ENCODE data around the gene ZFP42.
"Not testable (repeated sequence)": the region's sequence is repeated elsewhere in the genome, so short reads cannot be mapped to it uniquely, and the experiment has no call there.

ZFP42 gene

GRCh38 chr4:188016754-188017153, 21.2 kb downstream of the ZFP42 start:
- DNase-seq (ENCODE audit: low read depth, low spot score): no peak
- H3K4me3 ChIP-seq (ENCODE audit: low read length): no peak overlapping the region

GRCh38 chr4:188018262-188018661, 22.7 kb downstream of the ZFP42 start:
- H3K4me3 ChIP-seq (ENCODE audit: low read length): no peak overlapping the region

DNA sequence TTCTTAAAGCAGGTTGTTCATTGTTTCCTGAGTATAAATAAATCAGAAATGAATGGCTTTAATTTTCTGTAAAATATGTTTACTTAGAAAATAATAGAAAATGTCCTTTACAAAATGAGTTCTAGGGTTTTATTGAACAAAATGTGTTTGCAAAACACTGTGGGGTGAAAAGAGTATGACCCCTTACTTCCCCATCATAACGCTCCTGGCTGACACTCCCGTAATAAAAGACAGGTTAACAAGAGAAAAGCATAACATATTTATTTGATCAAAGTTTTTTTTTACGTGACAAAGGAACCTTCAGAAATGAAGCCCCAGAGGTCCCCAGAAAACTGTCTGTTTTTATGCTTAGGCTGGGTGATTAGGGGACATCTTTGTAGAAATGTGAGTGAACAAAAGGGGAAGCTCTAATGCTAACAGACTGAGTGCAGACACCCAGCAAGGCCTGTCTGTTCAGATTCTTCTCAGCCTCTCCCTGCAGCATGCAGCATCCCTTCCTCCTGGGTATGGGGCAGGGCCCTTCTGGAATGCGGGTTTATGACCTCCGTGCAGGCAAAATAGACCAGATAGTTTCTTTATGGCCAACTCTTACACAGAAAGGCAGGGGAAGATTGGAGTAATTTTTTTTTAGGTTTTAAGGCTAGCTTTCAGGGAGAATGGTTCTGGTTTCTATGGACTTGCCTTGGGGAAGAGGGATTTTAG, 26.1 kb downstream of the ZFP42 start:
- DNase-seq (ENCODE audit: low read depth, low spot score): no peak
- H3K4me3 ChIP-seq (ENCODE audit: low read length): no peak overlapping the region

More at GRCh38 chr4:188018262-188018661, 22.7 kb downstream of the ZFP42 start:
- DNase-seq (ENCODE audit: low read depth, low spot score): no peak

DNA sequence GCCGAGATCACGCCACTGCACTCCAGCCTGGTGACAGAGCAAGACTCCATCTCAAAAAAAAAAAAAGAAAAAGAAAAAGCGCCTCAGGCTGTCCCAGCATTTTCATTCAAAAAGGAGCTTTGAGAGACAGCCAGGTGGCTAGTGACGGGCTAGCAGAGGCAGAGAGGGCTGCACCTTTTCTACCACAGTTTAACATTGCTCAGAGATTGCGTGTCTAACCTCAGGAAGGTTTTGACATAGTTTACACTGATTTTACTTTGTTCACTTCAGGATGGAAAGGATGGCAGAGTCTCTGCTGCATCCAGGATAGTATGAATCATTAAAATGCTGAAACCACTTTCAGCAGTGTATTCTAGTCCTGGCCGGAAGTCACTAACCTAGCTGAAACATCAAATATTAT, 28.1 kb downstream of the ZFP42 start:
- H3K4me3 ChIP-seq (ENCODE audit: low read length): no peak overlapping the region
- no peak for DNase-seq (ENCODE audit: low read depth, low spot score)

DNA sequence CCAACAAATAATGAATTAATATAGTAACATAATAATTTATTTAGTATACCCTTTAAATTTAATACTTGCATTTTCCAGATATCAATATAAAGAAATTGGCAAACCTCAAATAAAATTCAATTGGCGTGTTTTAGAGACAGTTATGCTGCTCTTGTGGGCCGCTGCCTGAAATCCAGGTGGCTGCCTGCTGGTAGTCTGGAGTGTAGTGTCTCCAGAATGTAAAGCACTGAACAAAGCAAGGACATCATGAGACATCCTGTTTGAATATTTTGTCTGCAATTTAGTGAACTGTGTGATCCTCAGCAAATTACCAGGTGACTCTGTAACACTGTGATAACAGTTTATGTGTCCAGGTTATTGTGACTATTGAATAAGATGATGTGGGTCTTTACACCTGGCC, 29.9 kb downstream of the ZFP42 start:
- no peak overlapping the region for H3K4me3 ChIP-seq (ENCODE audit: low read length)
- no peak for DNase-seq (ENCODE audit: low read depth, low spot score)

DNA sequence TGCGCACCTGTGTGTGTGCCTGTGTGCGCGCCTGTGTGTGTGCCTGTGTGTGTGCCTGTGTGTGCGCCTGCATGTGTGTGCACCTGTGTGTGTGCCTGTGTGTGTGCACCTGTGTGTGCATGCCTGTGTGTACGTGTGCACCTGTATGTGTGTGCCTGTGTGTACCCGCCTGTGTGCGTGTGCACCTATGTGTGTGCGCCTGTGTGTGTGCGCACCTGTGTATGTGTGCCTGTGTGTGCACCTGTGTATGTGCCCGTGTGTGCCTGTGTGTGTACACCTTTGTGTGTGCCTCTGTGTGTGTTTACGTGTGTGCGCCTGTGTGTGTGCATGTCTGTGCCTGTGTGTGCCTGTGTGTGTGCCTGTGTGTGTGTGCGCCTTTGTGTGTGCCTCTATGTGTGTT, 33.5 kb downstream of the ZFP42 start:
- no peak overlapping the region for H3K4me3 ChIP-seq (ENCODE audit: low read length)
- DNase-seq (ENCODE audit: low read depth, low spot score): no peak

DNA sequence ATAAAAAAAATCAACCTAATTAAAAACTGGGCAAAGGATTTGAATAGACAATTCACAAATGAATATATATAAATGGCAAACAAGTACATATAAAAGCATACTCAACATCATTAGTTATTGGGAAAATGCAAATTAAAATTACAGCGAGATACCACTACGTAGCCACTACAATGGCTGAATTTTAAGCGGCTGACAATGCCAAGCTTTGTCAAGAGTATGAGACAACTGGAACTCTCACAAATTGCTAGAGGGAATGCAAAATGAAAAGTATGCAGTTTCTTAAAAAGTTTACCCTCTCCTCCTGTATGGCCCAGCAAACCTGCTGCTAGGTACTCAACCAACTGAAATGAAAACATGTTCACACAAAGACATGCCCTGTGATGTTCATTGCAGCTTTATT, 34.8 kb downstream of the ZFP42 start:
- H3K4me3 ChIP-seq (ENCODE audit: low read length): no peak overlapping the region
- no peak for DNase-seq (ENCODE audit: low read depth, low spot score)

- DNase-seq (ENCODE audit: low read depth, low spot score): no peak
- no peak overlapping the region for H3K4me3 ChIP-seq (ENCODE audit: low read length)
Measured at GRCh38 chr4:188031751-188032150, 36.2 kb downstream of the ZFP42 start.

DNA sequence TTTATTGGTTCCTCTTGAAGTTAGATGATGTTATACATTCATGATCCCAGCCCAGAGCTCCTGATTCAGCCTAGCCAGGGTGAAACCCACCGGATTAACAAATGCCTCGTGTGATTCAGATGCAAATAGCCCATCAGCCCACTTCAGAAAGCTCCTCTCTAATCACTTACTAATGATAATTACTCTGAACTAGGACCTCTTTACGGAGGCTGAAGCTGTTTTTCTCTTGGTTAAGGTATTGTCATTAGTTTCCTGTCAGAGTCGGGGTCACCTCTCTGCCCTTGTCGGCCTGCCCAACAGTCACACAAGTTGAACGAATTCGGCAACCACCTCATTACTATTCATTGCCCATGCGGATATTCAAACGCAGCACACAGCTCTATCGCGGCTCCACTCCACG, 36.6 kb downstream of the ZFP42 start:
- DNase-seq (ENCODE audit: low read depth, low spot score): no peak
- H3K4me3 ChIP-seq (ENCODE audit: low read length): no peak overlapping the region

DNA sequence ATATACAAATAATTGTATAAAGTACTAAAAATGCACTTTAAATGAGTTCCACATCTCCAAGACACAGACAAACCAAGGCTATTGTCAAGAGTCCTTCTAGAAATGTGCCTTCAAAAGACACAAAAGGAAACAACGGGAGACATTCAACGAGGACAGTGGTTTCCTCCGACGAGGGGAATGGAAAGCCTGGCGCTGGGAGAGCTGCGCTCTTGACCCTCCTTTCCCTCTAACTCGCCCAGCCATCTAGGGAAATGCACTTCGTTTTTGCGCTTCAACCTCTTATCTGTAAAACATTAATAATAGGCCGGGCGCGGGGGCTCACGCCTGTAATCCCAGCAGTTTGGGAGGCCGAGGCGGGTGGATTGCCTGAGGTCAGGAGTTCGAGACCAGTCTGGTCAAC, 37.0 kb downstream of the ZFP42 start:
- no peak overlapping the region for H3K4me3 ChIP-seq (ENCODE audit: low read length)
- no peak for DNase-seq (ENCODE audit: low read depth, low spot score)

DNA sequence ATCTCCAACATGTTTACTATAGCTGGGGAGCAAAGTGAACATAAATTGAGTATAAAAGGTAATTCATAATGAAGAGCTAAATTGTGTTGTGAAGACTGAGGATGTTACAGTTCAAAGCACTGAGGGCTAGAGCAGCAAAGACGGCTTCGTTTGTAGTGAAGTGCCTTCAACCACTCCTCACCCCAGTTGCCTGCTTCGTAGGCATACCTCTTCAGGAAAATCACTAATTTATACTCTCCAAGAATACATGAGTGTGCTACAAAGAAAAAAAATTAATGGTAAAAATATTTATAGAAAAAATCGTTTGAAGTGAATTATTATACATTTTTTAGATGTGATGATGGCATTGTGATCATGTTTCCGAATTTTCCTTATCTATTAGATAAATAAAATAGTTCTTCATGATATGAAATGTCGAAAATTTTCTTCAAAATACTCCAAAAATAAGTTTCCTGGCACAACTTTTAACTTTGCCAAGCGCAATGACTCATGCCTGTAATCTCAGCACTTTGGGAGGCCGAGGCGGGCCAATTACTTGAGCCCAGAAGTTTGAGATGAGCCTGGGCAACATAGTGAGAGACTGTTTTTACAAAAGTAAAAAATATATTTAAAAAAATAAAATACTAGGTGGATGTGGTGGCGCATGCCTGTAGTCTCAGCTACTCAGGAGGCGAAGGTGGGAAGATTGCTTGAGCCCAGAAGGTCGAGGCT, 41.6 kb downstream of the ZFP42 start:
- no peak overlapping the region for H3K4me3 ChIP-seq (ENCODE audit: low read length)
- no peak for DNase-seq (ENCODE audit: low read depth, low spot score)

GRCh38 chr4:188041721-188042120, 46.1 kb downstream of the ZFP42 start:
- no peak overlapping the region for H3K4me3 ChIP-seq (ENCODE audit: low read length)
- no peak for DNase-seq (ENCODE audit: low read depth, low spot score)

GRCh38 chr4:188042191-188042590, 46.6 kb downstream of the ZFP42 start:
- no peak overlapping the region for H3K4me3 ChIP-seq (ENCODE audit: low read length)
- DNase-seq (ENCODE audit: low read depth, low spot score): no peak

DNA sequence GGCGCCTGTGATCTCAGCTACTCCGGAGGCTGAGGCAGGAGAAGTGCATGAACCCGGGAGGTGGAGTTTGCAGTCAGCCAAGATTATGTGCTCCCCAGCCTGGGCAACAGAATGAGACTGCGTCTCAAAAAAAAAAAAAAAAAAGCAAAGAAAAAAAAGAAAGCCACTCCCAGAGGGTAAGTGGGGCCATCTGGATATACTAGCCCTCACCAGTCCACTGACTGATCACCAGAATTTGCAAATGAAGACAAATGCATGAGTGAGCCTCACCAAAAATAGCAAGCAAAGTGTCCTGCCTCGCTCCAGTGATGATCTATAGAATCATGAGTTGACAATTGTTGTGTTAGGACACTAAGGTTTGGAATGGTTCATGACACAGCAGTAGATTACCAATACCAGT, 47.6 kb downstream of the ZFP42 start:
- no peak for DNase-seq (ENCODE audit: low read depth, low spot score)
- H3K4me3 ChIP-seq (ENCODE audit: low read length): no peak overlapping the region

DNA sequence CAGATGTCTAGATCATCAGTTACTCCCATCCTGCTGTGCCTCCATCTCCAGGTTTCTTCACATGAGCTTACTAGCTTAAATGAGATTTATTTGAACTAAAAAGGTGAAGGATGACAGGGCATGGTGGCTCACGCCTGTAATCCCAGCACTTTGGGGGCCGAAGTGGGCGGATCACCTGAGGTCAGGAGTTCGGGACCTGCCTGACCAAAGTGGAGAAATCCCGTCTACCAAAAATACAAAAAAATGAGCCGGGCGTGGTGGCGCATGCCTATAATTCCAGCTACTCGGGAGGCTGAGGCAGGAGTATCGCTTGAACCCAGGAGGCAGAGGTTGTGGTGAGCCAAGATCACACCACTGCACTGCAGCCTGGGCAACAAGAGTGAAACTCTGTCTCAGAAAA, 49.9 kb downstream of the ZFP42 start:
- not testable (repeated sequence) for H3K4me3 ChIP-seq (ENCODE audit: low read length); DNase-seq (ENCODE audit: low read depth, low spot score)

GRCh38 chr4:188046657-188047056, 51.1 kb downstream of the ZFP42 start:
- no peak for DNase-seq (ENCODE audit: low read depth, low spot score)
- no peak overlapping the region for H3K4me3 ChIP-seq (ENCODE audit: low read length)

GRCh38 chr4:188053302-188053701, 57.7 kb downstream of the ZFP42 start:
- no peak overlapping the region for H3K4me3 ChIP-seq (ENCODE audit: low read length)
- no peak for DNase-seq (ENCODE audit: low read depth, low spot score)

All from Jurkat, Clone E6-1 (cell line).